ENCODE results near the gene HECTD1. TPM values are rescaled to one million over a fixed set of nuclear protein-coding genes. Genes with fewer than 3 reads are reported as not detected.

The HECTD1 gene
- total RNA-seq, 1 experiment from 2014 or later: 88.5 TPM

GRCh38 chr14:31205681-31206535 lies 1.7 kb downstream of the HECTD1 start:
- H3K4me3 Mint-ChIP-seq: peak overlapping the region; percentile 80
- ATAC-seq: no peak
- no peak overlapping the region for H3K27ac Mint-ChIP-seq
- TF ChIP-seq ARID4B (CRISPR knock-in tag; IDR thresholded peaks at IDR 0.05; ENCODE audit: borderline replicate concordance): no peak
- TF ChIP-seq GABPB1 (CRISPR knock-in tag; IDR thresholded peaks at IDR 0.05): peak; percentile 93
- no peak for DNase-seq (ENCODE audit: low spot score)
- peaks cover 33% of the 10 kb centered on the region for H3K36me3 Mint-ChIP-seq
- H3K4me1 Mint-ChIP-seq: peaks cover 27% of the 10 kb centered on the region
- peaks cover 7% of the 10 kb centered on the region for H3K9me3 Mint-ChIP-seq
- POLR2A ChIA-PET: no interaction called here
- CTCF ChIA-PET: interaction anchor here (0.9 to 2.3 kb wide), 3 partner anchors 10 to 94 kb away, joined by 3 to 6 read pairs (median 3); no protein-coding TSS in a partner anchor
- no peaks in the 10 kb centered on the region for H3K27me3 Mint-ChIP-seq (ENCODE audit: low read depth)

DNA sequence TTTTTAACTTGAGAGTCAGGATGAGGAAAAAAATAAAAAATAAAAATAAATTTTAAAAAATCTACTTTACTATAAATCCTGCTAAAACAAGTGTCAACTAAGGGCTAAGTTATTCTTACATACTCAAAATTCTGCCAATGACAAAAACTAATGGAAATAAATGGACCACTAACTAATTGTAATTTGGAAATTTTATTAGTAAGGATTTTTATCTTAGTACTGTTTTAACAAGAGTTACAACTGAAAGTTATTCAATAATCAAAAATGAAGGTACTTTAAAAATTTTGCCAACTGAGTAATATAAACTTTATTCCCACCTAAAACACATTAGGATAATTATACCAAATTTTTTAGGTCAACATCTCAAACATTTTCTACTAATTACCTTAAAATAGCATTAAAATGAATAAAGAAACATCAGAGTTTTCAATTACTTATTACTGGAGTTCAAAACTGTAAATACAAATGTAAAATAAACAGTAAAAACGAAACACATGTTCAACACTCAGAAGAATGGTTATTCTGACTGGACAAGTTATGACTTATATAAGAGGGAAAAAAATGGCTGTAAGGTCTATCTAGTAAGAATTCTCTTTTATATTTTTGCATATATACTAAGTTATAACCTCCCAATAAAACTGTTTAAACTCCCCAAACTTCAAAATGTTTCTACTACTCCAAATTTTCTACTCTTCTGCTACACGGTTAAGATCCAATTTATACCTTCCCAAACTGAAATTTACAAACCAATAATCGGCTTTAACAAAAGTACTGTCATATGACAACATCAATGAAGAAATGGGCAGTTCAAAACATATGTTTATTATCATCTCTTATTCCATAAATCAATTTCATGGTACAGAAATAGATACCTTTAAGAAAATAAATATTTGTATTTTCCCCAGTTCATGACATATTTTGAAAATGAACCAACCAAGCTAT lies 2.7 kb downstream of the HECTD1 start:
- H3K36me3 Mint-ChIP-seq: peaks cover 39% of the 10 kb centered on the region
- CTCF ChIA-PET: no interaction called here
- TF ChIP-seq ETV6 (CRISPR knock-in tag; IDR thresholded peaks at IDR 0.05): no peak
- TF ChIP-seq, protein P1, sequence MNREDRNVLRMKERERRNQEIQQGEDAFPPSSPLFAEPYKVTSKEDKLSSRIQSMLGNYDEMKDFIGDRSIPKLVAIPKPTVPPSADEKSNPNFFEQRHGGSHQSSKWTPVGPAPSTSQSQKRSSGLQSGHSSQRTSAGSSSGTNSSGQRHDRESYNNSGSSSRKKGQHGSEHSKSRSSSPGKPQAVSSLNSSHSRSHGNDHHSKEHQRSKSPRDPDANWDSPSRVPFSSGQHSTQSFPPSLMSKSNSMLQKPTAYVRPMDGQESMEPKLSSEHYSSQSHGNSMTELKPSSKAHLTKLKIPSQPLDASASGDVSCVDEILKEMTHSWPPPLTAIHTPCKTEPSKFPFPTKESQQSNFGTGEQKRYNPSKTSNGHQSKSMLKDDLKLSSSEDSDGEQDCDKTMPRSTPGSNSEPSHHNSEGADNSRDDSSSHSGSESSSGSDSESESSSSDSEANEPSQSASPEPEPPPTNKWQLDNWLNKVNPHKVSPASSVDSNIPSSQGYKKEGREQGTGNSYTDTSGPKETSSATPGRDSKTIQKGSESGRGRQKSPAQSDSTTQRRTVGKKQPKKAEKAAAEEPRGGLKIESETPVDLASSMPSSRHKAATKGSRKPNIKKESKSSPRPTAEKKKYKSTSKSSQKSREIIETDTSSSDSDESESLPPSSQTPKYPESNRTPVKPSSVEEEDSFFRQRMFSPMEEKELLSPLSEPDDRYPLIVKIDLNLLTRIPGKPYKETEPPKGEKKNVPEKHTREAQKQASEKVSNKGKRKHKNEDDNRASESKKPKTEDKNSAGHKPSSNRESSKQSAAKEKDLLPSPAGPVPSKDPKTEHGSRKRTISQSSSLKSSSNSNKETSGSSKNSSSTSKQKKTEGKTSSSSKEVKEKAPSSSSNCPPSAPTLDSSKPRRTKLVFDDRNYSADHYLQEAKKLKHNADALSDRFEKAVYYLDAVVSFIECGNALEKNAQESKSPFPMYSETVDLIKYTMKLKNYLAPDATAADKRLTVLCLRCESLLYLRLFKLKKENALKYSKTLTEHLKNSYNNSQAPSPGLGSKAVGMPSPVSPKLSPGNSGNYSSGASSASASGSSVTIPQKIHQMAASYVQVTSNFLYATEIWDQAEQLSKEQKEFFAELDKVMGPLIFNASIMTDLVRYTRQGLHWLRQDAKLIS (CRISPR knock-in tag; IDR thresholded peaks at IDR 0.05; ENCODE audit: borderline replicate concordance): no peak
- no peak for TF ChIP-seq ZNF281 (CRISPR knock-in tag; IDR thresholded peaks at IDR 0.05)
- no peak for TF ChIP-seq NFATC4 (CRISPR knock-in tag; IDR thresholded peaks at IDR 0.05)
- TF ChIP-seq ZNF121 (CRISPR knock-in tag; IDR thresholded peaks at IDR 0.05): no peak
- TF ChIP-seq NFE2L1 (CRISPR knock-in tag; IDR thresholded peaks at IDR 0.05): no peak
- TF ChIP-seq CDX4 (CRISPR knock-in tag; IDR thresholded peaks at IDR 0.05; ENCODE audit: borderline replicate concordance): no peak
- no peak for TF ChIP-seq CREM (CRISPR knock-in tag; IDR thresholded peaks at IDR 0.05)
- TF ChIP-seq ATF1 (CRISPR knock-in tag; IDR thresholded peaks at IDR 0.05): no peak
- TF ChIP-seq ELF4 (CRISPR knock-in tag; IDR thresholded peaks at IDR 0.05; ENCODE audit: low read depth): no peak
- no peak for TF ChIP-seq SOX15 (CRISPR knock-in tag; IDR thresholded peaks at IDR 0.05)
- no peak for TF ChIP-seq SP1 (CRISPR knock-in tag; conservative IDR thresholded peaks at IDR 0.05)
- TF ChIP-seq NR3C1 (CRISPR knock-in tag; conservative IDR thresholded peaks at IDR 0.05; ENCODE audit: low read depth): no peak
- TF ChIP-seq ATF2 (CRISPR knock-in tag; IDR thresholded peaks at IDR 0.05; ENCODE audit: borderline replicate concordance, low read depth): no peak
- no peak for TF ChIP-seq TP53 (CRISPR knock-in tag; IDR thresholded peaks at IDR 0.05)

More for the DNA sequence above, 2.7 kb downstream of the HECTD1 start:
- ATAC-seq (no peak), DNase-seq (ENCODE audit: low spot score) (no peak)
- H3K9me3 Mint-ChIP-seq: peaks cover 7% of the 10 kb centered on the region
- peaks cover 35% of the 10 kb centered on the region for H3K4me1 Mint-ChIP-seq
- H3K27me3 Mint-ChIP-seq (ENCODE audit: low read depth): no peaks in the 10 kb centered on the region
- POLR2A ChIA-PET: no interaction called here
- no peak overlapping the region for H3K27ac Mint-ChIP-seq
- peak overlapping the region; percentile 80 for H3K4me3 Mint-ChIP-seq

Measured in WTC11 (cell line).